ENCODE data around the gene F10. TPM values are rescaled to one million over a fixed set of nuclear protein-coding genes. Genes with fewer than 3 reads are reported as not detected.

The F10 gene
- total RNA-seq, 1 experiment from 2014 or later, result not detected

DNA sequence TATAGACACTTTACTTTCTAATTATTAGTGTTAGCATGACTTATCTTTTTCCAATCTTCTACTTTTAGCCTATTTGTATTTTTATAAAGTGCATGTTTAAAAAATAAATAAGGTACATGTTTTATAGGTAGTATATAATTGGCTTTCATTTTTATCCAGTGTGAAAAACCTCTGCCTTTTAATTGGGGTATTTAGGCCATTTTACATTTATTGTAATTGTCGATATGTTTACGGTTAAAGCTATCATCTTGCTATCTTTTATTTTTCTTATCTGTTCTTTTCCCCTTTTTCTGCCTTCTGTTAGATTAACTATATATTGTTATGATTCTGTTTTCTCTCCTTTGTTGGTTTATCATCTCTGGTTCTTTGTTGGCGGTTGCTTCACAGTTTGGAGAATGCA lies 45.0 kb downstream of the F10 start:
- Histone ChIP-seq H3K4me3 (ENCODE audit: low read depth, low read length, poor library complexity, severe bottlenecking) (no peak overlapping the region), H3K4me1 (ENCODE audit: insufficient read depth, low read length, poor library complexity, severe bottlenecking) (no peaks in the 10 kb centered on the region), H3K36me3 (ENCODE audit: insufficient read depth, low read length, poor library complexity, severe bottlenecking) (peaks cover 10% of the 10 kb centered on the region), H3K9me3 (ENCODE audit: low read depth, low read length, poor library complexity, severe bottlenecking) (no peaks in the 10 kb centered on the region), H3K27ac (ENCODE audit: low read depth, low read length, poor library complexity, severe bottlenecking) (no peak overlapping the region), H3K27me3 (replicated peaks; ENCODE audit: insufficient read depth, low read depth, low read length, poor library complexity) (no peaks in the 10 kb centered on the region)
- intact Hi-C loops (cut with micrococcal nuclease; ENCODE audit: unreplicated experiment), result no loop called here
- no peak for TF ChIP-seq EZH2 (IDR thresholded peaks at IDR 0.05; ENCODE audit: borderline replicate concordance, low read depth, low read length, poor library complexity, severe bottlenecking)
- TF ChIP-seq, protein P1, sequence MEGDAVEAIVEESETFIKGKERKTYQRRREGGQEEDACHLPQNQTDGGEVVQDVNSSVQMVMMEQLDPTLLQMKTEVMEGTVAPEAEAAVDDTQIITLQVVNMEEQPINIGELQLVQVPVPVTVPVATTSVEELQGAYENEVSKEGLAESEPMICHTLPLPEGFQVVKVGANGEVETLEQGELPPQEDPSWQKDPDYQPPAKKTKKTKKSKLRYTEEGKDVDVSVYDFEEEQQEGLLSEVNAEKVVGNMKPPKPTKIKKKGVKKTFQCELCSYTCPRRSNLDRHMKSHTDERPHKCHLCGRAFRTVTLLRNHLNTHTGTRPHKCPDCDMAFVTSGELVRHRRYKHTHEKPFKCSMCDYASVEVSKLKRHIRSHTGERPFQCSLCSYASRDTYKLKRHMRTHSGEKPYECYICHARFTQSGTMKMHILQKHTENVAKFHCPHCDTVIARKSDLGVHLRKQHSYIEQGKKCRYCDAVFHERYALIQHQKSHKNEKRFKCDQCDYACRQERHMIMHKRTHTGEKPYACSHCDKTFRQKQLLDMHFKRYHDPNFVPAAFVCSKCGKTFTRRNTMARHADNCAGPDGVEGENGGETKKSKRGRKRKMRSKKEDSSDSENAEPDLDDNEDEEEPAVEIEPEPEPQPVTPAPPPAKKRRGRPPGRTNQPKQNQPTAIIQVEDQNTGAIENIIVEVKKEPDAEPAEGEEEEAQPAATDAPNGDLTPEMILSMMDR (conservative IDR thresholded peaks at IDR 0.05; ENCODE audit: low read depth, low read length), result no peak
- ChIA-PET POLR2A (ENCODE audit: low non-redundant PET) (no interaction called here), CTCF (no interaction called here)
- DNase-seq (ENCODE audit: low spot score), result no peak
- BruUV-seq (replicated peaks), result no TSS peak

- no peaks in the 10 kb centered on the region for H3K9me3 ChIP-seq (ENCODE audit: low read depth, low read length, poor library complexity, severe bottlenecking)
- H3K27ac ChIP-seq (ENCODE audit: low read depth, low read length, poor library complexity, severe bottlenecking), result no peak overlapping the region
- intact Hi-C loops (cut with micrococcal nuclease; ENCODE audit: unreplicated experiment), result no loop called here
- ChIA-PET POLR2A (ENCODE audit: low non-redundant PET) (no interaction called here), CTCF (no interaction called here)
- TF ChIP-seq EZH2 (IDR thresholded peaks at IDR 0.05; ENCODE audit: borderline replicate concordance, low read depth, low read length, poor library complexity, severe bottlenecking), result no peak
- TF ChIP-seq, protein P1 (conservative IDR thresholded peaks at IDR 0.05; ENCODE audit: low read depth, low read length), result no peak
- BruUV-seq (replicated peaks), result no TSS peak
- no peak for DNase-seq (ENCODE audit: low spot score)
- peaks cover 10% of the 10 kb centered on the region for H3K36me3 ChIP-seq (ENCODE audit: insufficient read depth, low read length, poor library complexity, severe bottlenecking)
- H3K27me3 ChIP-seq (replicated peaks; ENCODE audit: insufficient read depth, low read depth, low read length, poor library complexity), result no peaks in the 10 kb centered on the region
- no peak overlapping the region for H3K4me3 ChIP-seq (ENCODE audit: low read depth, low read length, poor library complexity, severe bottlenecking)
- no peaks in the 10 kb centered on the region for H3K4me1 ChIP-seq (ENCODE audit: insufficient read depth, low read length, poor library complexity, severe bottlenecking)
Measured at GRCh38 chr13:113168211-113168610, 45.6 kb downstream of the F10 start.

DNA sequence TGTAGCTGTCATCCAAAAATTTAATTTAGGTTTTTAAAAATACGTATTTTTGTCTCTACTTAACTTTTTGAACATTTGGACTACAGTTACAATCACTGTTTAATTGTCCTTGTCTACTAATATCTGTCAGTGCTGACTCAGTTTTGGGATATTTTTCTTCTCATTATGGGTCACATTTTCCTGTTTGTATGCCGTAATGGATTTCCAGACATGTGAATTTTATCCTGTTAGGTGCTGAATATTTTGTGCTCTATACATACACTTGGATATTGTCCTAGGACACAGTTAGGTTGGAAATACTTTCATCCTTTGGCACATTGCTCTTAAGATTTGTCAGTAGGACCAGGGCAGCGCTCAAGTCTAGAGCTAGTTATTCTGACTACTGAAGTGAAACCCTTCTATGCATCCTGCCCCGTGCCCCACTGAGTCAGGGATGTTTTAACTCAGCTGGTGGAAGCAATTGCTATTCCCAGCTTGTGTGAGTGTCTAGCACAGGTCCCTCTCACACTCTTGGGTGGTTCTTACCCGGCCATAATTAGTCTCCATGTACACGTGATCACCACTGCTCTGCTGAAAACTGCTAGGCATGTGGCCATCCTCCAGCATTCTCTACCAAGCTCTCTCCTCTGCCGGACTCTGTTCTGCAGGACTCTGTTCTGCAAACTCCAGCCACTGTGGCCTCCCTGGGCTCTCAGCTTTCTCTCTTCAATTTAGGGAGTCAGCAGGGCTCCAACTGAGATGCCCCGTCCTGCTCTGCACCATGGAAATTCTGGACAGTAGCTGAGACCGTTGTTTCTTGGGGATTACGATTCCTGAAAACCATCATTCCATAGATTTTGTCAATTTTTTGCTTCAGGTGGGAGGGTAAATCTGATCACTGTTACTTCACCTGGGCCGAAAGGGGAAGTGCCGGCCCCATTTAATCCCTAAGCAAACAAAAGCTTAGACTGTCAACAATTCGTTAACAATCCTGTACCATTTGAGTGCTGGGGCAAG lies 47.0 kb downstream of the F10 start:
- DNase-seq (ENCODE audit: low spot score), result no peak
- TF ChIP-seq EZH2 (IDR thresholded peaks at IDR 0.05; ENCODE audit: borderline replicate concordance, low read depth, low read length, poor library complexity, severe bottlenecking), result no peak
- TF ChIP-seq, protein P1 (conservative IDR thresholded peaks at IDR 0.05; ENCODE audit: low read depth, low read length), result no peak
- no TSS peak for BruUV-seq (replicated peaks)
- Histone ChIP-seq H3K36me3 (ENCODE audit: insufficient read depth, low read length, poor library complexity, severe bottlenecking) (peaks cover 10% of the 10 kb centered on the region), H3K4me1 (ENCODE audit: insufficient read depth, low read length, poor library complexity, severe bottlenecking) (no peaks in the 10 kb centered on the region), H3K27ac (ENCODE audit: low read depth, low read length, poor library complexity, severe bottlenecking) (no peak overlapping the region), H3K27me3 (replicated peaks; ENCODE audit: insufficient read depth, low read depth, low read length, poor library complexity) (no peaks in the 10 kb centered on the region), H3K9me3 (ENCODE audit: low read depth, low read length, poor library complexity, severe bottlenecking) (no peaks in the 10 kb centered on the region), H3K4me3 (ENCODE audit: low read depth, low read length, poor library complexity, severe bottlenecking) (no peak overlapping the region)
- ChIA-PET POLR2A (ENCODE audit: low non-redundant PET) (no interaction called here), CTCF (no interaction called here)
- intact Hi-C loops (cut with micrococcal nuclease; ENCODE audit: unreplicated experiment), result no loop called here

Measured in A673 (cell line).